DND-41 (cell line): Measurements from ENCODE around the gene CSNK2A2.

Source experiments
- ATAC-seq: fragments of 200-7000 bp; cut with Tn5 transposase; 3 replicates; pipeline ENCODE4 v1.9.1; 2021; ENCODE audit warnings: low read depth; ENCODE audit not compliant: insufficient read depth
- DNase-seq: peaks from one replicate; pipeline ENCODE4 v3.0.0-alpha.2; 2020
- H2AFZ ChIP-seq: 2 replicates; pipeline ENCODE4 v1.6.0; 2012; ENCODE audit warnings: low read depth, low read length
- H3K27ac ChIP-seq: 2 replicates; pipeline ENCODE4 v1.5.1; 2012; ENCODE audit warnings: low read length, inconsistent platforms
- H3K27me3 ChIP-seq: fragments of 200-600 bp; sonication (generic); 2 replicates; pipeline ENCODE4 v1.6.0; 2012; ENCODE audit warnings: low read length, mild to moderate bottlenecking, inconsistent platforms; ENCODE audit not compliant: insufficient read depth, poor library complexity
- H3K36me3 ChIP-seq: 2 replicates; pipeline ENCODE4 v1.5.1; 2012; ENCODE audit warnings: low read length, inconsistent platforms; ENCODE audit not compliant: insufficient read depth
- H3K4me1 ChIP-seq: 2 replicates; pipeline ENCODE4 v1.5.1; 2012; ENCODE audit warnings: mild to moderate bottlenecking, low read length; ENCODE audit not compliant: insufficient read depth
- H3K4me2 ChIP-seq: 2 replicates; pipeline ENCODE4 v1.6.0; 2012; ENCODE audit warnings: mild to moderate bottlenecking, moderate library complexity, low read length, inconsistent platforms; ENCODE audit not compliant: insufficient read depth
- H3K4me3 ChIP-seq, 2 experiments: fragments of 200-600 bp in 1 of 2; shearing (Covaris generic) in 1 of 2; 2 replicates each; pipeline ENCODE4 v1.5.1; 2012 to 2016; ENCODE audit warnings: inconsistent platforms in 2 of 2, low read length in 2 of 2, mild to moderate bottlenecking in 2 of 2, low read depth in 1 of 2, moderate library complexity in 1 of 2
- H3K79me2 ChIP-seq: 2 replicates; pipeline ENCODE4 v1.6.0; 2012; ENCODE audit warnings: low read length, inconsistent platforms; ENCODE audit not compliant: insufficient read depth
- H3K9ac ChIP-seq: 2 replicates; pipeline ENCODE4 v1.6.0; 2012; ENCODE audit warnings: low read depth, mild to moderate bottlenecking, inconsistent platforms, low read length, moderate library complexity
- H3K9me3 ChIP-seq: 2 replicates; pipeline ENCODE4 v1.5.1; 2012; ENCODE audit warnings: low read length, moderate library complexity, mild to moderate bottlenecking, inconsistent platforms; ENCODE audit not compliant: insufficient read depth, severe bottlenecking
- H4K20me1 ChIP-seq: 2 replicates; pipeline ENCODE4 v1.6.0; 2012; ENCODE audit warnings: low read length; ENCODE audit not compliant: insufficient read depth
- EZH2 ChIP-seq: IDR thresholded peaks from 3 replicates; pipeline ENCODE4 v1.6.1; 2012; ENCODE audit warnings: borderline replicate concordance, low read depth, mild to moderate bottlenecking, moderate library complexity, low read length, inconsistent platforms; ENCODE audit not compliant: severe bottlenecking
- TF ChIP-seq, protein P1 (sequence below): IDR thresholded peaks from 2 replicates; pipeline ENCODE4 v1.5.1; 2012; ENCODE audit warnings: borderline replicate concordance, low read length, moderate library complexity, mild to moderate bottlenecking; ENCODE audit not compliant: poor library complexity, severe bottlenecking; ENCODE audit errors: extremely low read depth

CSNK2A2 gene

DNA sequence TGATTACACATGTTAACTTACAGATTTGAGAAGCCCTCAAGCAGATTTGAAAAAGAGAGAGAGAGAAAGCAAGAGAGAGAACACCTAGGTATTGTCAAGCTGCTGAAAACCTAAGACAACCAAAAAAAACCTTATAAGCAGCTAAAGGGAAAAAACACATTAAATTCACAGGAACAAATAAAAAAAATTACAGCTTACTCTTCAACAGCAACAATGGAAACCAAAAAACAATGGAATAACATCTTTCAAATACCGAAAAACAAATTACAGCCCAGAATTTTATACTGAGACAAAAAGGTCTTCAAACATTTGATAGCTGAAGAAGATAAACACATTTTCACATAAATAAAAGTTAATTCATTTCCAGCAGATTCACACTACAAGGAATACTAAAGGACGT, 60.3 kb downstream of the CSNK2A2 start:
- H3K4me2 ChIP-seq = no peak overlapping the region
- TF ChIP-seq, protein P1, sequence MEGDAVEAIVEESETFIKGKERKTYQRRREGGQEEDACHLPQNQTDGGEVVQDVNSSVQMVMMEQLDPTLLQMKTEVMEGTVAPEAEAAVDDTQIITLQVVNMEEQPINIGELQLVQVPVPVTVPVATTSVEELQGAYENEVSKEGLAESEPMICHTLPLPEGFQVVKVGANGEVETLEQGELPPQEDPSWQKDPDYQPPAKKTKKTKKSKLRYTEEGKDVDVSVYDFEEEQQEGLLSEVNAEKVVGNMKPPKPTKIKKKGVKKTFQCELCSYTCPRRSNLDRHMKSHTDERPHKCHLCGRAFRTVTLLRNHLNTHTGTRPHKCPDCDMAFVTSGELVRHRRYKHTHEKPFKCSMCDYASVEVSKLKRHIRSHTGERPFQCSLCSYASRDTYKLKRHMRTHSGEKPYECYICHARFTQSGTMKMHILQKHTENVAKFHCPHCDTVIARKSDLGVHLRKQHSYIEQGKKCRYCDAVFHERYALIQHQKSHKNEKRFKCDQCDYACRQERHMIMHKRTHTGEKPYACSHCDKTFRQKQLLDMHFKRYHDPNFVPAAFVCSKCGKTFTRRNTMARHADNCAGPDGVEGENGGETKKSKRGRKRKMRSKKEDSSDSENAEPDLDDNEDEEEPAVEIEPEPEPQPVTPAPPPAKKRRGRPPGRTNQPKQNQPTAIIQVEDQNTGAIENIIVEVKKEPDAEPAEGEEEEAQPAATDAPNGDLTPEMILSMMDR = no peak
- no peak for TF ChIP-seq EZH2
- H3K27ac ChIP-seq = no peak overlapping the region
- ATAC-seq (no peak), DNase-seq (no peak)
- H3K79me2 ChIP-seq = no peaks in the 10 kb centered on the region
- no peaks in the 10 kb centered on the region for H4K20me1 ChIP-seq
- no peak overlapping the region for H2AFZ ChIP-seq
- no peak overlapping the region for H3K4me3 ChIP-seq
- no peaks in the 10 kb centered on the region for H3K36me3 ChIP-seq
- no peak overlapping the region for H3K9ac ChIP-seq
- H3K9me3 ChIP-seq = peaks cover 4% of the 10 kb centered on the region
- no peaks in the 10 kb centered on the region for H3K27me3 ChIP-seq
- no peaks in the 10 kb centered on the region for H3K4me1 ChIP-seq

DNA sequence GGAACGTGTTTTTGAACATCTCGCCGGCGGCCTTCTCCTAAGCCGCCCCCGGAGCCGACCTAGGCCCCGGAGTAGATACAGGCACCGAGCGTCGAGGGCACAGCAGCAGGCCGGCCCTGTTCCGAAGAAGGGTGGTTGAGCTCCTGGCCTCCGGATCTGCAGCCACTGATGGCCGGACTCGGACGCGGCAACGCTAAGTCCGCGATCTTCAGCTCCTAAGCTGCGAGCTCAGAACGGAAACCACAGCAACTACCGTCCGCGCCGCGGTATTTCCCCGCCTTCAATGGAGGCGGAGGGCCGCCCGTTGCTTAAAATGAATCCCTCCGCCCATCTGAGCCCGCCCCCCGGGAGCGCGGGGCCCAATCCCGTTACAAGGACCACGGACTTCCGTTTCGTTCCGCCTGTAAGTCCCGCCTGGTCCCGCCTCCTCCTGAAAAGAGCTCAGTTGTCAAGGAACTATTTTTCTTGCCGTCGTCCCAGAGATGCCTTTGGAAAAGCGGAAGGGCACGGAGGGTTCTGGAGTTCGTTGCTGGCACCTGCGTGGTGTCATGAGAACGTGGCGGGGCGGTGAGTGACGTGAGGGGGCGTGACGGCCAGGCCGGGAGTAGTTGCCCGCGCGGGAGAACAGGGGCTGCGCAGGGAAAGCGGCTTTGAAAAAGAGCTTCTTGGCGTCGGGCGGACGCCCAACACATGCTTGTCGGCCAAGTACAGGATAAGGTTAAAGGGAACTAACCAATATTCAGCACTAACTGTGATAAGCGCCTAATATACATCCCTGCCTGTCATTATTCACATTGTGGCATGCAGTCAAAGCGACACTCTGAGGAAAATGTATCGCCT, 68.6 kb downstream of the CSNK2A2 start, which contains the start of gene CFAP20:
TSS of gene CFAP20 (minus strand) at position 285 of the 840 bp plus-strand sequence. CDS start at position 19, 266 bp downstream.
- TF ChIP-seq, protein P1 = no peak
- Histone ChIP-seq H3K9ac (peak within 1 kb of the TSS; percentile 93), H2AFZ (peak within 1 kb of the TSS; percentile 98), H3K79me2 (peaks cover 57% of the 10 kb centered on the region), H3K36me3 (peaks cover 9% of the 10 kb centered on the region), H3K4me2 (peak within 1 kb of the TSS; percentile 70), H3K27ac (peak within 1 kb of the TSS; percentile 97), H3K27me3 (no peaks in the 10 kb centered on the region), H3K4me3 (peak within 1 kb of the TSS; percentile 73 to 84), H4K20me1 (peaks cover 40% of the 10 kb centered on the region), H3K9me3 (no peaks in the 10 kb centered on the region), H3K4me1 (peaks cover 47% of the 10 kb centered on the region)
- ATAC-seq (peak; percentile 92), DNase-seq (peak; percentile 100)

DNA sequence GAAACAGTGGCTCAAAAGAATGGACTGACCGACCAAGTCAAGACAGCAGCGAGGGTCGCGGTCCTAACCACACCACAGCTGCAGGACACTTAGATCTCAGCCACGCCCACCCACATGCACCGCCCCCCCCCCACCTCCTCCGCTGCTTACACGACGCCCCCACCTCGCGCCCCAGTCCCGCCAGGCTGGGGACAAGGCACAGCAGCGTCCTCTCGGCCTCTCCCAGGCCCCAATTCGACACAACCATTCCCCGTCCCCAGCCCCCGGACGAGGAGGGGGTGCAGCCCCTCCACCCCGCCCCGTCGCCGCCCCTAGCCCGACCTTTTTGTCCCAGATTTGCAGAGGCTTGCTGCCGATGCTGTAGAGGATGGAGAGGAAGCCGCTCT, 69.2 kb downstream of the CSNK2A2 start:
- no peaks in the 10 kb centered on the region for H3K27me3 ChIP-seq
- H3K79me2 ChIP-seq = peaks cover 63% of the 10 kb centered on the region
- peak overlapping the region; percentile 70 for H3K4me2 ChIP-seq
- H3K36me3 ChIP-seq = peaks cover 11% of the 10 kb centered on the region
- H2AFZ ChIP-seq = peak overlapping the region; percentile 79
- H3K4me1 ChIP-seq = peaks cover 53% of the 10 kb centered on the region
- TF ChIP-seq, protein P1 = no peak
- TF ChIP-seq EZH2 = no peak
- peak overlapping the region; percentile 93 for H3K9ac ChIP-seq
- no peaks in the 10 kb centered on the region for H3K9me3 ChIP-seq
- H3K4me3 ChIP-seq = peak overlapping the region; percentile 73 to 84
- H4K20me1 ChIP-seq = peaks cover 46% of the 10 kb centered on the region
- DNase-seq = peak; percentile 45
- peak; percentile 17 for ATAC-seq
- H3K27ac ChIP-seq = peak overlapping the region; percentile 97
